Measurements from ENCODE around the gene TANGO6.
A peak's percentile ranks its signal among the peaks of the same experiment; 100 is the strongest.
"Not testable (repeated sequence)": the region's sequence is repeated elsewhere in the genome, so short reads cannot be mapped to it uniquely, and the experiment has no call there.

Gene TANGO6

GRCh38 chr16:68978303-68978954, 135.1 kb downstream of the TANGO6 start:
- no peak for DNase-seq

DNA sequence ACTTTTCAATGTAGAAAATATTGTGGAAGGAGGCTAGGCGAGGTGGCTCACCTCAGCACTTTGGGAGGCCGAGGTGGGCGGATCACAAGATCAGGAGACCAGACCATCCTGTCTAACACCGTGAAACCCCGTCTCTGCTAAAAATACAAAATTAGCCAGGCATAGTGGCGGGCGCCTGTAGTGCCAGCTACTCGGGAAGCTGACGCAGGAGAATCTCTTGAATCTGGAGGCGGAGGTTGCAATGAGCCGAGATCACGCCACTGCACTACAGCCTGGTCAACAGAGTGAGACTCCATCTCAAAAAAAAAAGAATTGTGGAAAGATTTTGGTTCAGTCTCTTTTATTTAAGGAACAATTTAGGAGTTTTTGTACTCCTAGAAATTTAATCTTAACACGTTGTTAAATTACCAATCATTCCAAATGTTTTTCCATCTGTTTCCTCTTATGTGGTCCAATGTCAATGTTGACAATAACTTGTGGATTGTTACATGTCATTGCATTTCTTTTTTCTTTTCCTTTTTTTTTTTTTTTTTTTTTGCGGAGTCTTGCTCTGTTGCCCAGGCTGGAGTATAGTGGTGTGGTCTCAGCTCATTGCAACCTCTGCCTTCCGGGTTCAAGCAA, 137.5 kb downstream of the TANGO6 start:
- DNase-seq, result no peak

GRCh38 chr16:68981971-68982370, 138.6 kb downstream of the TANGO6 start:
- no peak for DNase-seq

DNA sequence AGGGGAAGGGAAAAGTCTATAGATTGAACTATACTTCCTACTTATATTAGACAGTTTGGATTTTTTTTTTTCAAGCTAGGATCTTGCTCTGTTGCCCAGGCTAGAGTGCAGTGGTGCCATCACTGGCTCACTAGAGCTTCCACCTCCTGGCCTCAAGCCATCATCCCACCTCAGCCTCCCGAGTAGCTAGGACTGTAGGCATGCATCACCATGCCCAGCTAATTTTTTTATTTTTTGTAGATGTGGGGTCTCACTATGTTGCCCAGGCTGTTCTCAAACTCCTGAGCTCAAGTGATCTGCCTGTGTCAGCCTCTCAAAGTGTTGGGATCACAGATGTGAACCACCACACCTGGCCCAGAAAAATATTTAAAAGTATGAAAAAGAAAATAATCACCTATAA, 141.1 kb downstream of the TANGO6 start:
- no peak for DNase-seq

GRCh38 chr16:68985268-68985667, 141.9 kb downstream of the TANGO6 start:
- DNase-seq, result no peak

DNA sequence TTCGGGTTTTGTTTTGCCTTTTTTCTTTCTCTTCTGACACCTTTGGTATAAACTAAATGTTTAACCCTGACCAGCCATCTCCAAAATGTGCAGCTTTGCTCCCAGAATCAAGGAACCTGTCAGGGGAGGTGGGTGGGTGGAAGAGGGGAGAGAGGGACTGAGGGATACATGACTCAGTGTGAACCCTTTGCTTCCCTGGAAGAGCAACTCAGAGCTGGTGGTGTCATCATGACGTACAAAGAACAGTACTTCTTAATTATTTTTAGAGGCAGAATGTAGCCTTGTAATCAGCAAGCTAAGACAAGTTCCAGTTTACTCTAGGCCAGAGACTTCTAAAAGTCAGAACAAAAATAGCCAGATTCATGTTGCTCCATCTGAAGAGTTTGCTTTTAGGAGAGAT, 142.5 kb downstream of the TANGO6 start:
- no peak for DNase-seq

DNA sequence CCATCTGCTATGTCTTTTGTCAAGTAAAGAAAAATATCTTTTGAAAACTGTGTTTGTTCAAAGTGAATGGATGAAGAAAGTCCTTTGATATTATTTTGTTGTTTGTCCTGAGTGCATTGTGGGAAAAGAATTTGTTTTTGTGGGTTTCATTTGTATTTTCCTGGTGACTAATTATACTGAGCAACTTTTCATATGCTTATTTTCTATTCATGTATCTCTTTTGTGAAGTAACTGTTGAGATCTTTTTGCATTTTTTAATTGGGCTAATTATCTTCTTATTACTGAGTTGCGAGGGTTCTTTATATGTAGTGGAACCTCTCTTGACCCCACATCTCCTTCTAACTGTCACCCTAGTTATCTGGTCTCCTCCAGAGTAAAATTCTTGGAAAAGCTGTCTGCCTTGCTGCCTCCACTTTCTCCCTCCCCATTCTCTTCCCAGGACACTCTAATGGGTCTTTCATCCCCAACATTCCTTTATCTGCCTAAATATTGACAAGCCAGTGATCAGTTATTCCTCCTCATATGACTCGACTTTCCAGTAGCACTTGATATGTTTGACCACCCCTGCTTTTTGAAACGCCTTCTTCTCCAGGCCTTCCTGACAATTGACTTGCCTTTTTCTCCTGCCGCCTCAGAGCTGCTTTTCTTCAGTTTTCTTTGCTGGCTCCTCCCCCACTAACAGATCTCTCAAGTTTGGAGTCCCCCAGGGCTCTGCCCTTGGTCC, 144.6 kb downstream of the TANGO6 start:
- no peak for DNase-seq

DNA sequence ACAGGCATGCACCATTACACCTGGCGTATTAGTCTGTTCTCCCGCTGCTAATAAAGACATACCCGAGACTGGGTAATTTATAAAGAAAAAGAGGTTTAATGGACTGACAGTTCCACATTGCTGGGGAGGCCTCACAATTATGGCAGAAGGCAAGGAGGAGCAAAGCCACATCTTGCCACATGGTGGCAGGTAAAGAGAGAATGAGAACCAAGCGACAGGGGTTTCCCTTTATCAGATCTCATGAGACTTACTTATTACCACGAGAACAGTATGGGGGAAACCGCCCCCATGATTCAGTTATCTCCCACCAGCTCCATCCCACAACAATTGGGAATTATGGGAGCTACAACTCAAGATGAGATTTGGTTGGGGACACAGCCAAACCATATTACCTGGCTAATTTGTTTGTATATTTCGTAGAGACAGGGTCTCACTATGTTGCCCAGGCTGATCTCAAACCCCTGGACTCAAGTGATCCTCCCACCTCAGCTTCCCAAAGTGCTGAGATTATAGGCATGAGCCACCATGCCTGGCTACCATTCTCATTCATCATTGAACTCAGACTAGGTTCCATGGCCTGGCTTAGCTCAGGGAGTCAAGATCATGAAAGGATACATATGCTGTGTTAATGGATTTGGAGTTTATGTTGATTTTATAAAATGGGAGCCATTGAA, 147.0 kb downstream of the TANGO6 start:
- not testable (repeated sequence) for DNase-seq

DNA sequence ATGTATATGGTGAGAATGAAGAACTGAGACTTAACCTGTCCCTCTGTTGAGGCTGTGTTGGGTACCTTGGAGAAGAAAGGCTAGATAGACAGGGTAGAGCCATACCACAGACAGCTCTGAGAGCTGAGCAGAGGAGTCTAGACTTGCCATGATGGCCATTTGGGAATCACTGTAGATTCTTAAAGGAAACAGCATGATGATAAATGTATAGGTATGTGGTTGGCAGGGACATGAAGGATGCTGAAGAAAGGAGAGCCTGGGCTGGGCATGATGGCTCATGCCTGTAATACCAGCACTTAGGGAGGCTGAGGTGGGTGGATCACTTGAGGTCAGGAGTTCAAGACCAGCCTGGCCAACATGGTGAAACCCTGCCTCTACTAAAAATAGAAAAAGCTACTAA, 147.7 kb downstream of the TANGO6 start:
- no peak for DNase-seq

DNA sequence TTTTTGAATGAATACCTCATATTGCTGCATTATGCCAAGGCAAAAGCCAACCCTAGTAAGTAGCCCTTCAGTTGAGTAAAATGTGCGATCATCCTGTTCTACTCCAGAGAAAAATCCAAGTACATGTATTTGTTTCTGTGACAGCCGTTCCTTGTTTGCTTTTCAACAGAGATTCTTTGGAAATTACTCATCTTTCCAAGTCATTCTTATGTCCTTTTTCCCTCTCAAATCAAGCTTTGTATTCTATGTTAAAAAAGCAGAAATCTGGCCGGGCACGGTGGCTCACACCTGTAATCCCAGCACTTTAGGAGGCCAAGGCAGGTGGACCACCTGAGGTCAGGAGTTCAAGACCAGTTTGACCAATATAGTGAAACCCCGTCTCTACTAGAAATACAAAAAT, 149.2 kb downstream of the TANGO6 start:
- peak; percentile 68 for DNase-seq

GRCh38 chr16:68993456-68993855, 150.1 kb downstream of the TANGO6 start:
- peak; percentile 44 for DNase-seq

GRCh38 chr16:68993885-68994284, 150.6 kb downstream of the TANGO6 start:
- DNase-seq, result peak; percentile 95

DNA sequence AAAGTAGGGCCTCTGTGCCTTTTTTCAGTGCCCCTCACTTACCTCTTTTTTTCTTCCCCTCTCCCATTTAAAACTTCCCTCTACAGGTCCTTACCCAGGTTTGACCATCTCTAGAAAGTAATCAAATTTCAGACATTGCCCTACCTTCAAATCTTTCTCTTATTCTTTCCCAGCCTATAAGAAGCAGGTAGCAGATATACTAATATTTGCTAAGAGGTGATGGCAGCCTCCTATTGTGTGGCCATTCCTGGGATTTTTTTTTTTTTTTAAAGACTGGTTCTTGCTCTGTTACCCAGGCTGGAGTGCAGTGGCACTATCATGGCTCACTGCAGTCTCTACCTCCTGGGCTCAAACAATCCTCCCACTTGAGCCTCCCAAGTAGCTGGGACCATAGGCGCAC, 151.0 kb downstream of the TANGO6 start:
- peak; percentile 78 for DNase-seq

DNA sequence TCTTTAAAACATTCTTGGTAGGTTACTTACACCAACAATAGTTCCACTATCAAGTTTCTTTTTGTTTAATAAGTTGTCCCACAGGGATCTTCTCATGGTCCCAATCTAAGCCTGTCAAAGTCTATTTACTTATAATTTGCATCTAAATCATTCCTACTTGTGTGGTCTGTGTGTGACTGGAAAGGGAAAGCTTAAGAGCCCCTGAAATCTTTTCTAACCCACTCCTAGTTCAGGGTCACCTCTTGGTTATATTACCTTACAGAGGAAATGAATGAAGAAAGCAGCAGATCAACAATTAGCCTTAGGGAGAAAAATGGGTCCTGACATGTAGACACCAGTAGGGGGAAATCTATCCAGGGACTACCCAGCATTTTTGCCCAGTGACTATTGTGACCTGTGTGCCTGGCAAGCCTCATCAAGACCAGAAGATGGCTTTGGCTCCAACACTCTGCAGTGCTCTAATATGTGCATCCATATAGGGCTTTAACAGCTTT, 151.7 kb downstream of the TANGO6 start:
- peak; percentile 75 for DNase-seq

- DNase-seq, result no peak
Observed at GRCh38 chr16:68997564-68997963, 154.2 kb downstream of the TANGO6 start.

DNA sequence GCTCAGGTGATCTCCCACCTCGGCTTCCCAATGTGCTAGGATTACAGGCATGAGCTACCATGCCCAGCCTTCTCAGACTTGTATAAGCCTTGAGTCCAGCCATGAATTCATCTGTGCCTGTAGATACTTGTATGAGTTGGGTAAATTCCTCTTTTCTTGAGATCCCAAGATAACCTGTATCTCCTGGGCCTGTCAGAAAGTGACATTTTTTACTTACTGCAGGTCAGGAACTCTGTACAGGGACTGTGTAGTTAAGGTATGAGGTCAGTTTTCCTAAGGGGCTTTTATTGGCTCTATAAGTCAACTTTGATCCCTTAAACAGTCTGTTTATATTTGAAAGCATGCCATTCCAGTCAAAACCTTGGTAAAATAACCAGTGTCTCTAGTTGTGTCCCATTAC, 155.8 kb downstream of the TANGO6 start:
- no peak for DNase-seq

GRCh38 chr16:69003500-69003899, 160.2 kb downstream of the TANGO6 start:
- no peak for DNase-seq

DNA sequence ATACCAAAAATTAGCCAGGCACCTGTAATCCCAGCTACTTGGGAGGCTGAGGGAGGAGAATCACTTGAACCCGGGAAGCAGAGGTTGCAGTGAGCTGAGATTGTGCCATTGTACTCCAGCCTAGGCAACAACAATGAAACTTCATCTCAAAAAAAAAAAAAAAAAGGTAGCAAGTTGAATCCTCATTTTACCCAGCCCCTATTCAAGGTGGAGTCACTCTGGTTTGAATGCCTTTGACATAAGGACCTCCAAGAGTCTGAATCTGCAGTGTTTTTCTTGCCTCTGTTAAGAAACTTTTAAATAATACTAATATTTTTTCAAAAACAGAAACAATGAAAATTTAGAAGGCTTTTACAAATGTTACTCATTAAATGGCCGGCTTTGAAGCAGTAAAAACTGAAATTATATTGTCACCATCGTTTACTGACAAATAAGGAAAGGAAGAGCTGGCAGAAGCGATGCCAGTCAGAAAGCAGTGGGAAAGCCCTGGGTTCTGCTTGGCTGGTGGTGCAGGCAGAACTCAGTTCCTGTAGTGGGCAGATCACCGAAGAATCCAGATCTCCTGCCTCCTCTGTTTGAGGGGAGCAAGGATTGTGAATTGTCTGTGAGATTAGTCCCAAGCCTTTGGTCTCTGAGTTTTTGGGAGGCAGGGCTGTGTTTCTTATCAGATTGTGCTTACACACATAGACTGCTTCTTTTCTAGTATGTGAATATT, 162.5 kb downstream of the TANGO6 start:
- peak; percentile 77 for DNase-seq

- no peak for DNase-seq
Observed at GRCh38 chr16:69012906-69013305, 169.6 kb downstream of the TANGO6 start.

- no peak for DNase-seq
Observed at GRCh38 chr16:69013991-69014390, 170.7 kb downstream of the TANGO6 start.

- DNase-seq, result no peak
Observed at GRCh38 chr16:69014811-69015210, 171.5 kb downstream of the TANGO6 start.

DNA sequence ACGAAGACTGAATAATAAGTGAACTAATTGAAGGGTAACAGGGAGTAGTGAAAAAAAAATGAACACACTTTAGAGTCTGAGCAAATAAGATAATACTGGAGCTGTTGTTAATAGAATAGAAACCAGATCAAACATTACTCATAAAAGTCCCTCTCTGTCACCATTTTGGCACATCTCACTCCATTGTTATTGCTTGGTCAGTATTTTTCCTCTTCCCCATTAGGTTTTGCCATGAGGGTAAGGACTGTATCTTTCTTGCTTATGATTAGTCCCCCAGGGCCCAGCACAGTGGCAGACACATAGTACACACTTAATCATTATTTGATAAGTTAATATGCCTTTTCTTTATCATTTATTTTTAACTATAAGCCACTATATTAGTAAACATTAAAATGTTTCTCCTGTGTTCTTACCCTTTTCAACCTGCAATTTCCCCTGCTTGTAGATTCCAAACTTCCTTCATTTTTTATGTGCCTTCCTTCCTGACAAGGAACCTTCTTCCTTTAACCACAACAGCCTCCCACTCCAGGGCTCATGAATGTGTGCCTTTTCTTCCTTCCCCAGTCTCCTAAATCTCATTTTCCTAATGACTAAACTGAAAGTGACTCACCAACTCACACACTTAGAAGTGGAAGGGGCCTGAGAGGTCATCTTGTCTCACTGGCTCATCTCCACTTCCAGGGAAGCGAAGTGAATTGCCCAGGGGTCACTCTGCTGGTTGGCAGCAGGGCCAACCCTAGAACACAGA, 173.9 kb downstream of the TANGO6 start:
- DNase-seq, result peak; percentile 67

All from kidney glomerular epithelial cell (primary cell).